Nephron (organoid): ENCODE results near the gene COPZ1.

Source experiments
- H3K27ac Mint-ChIP-seq, 3 experiments: 2 replicates each; pipeline ENCODE4 v1.8.0; 2020; ENCODE audit warnings: mixed read lengths in 3 of 3, mild to moderate bottlenecking in 2 of 3, moderate library complexity in 1 of 3
- H3K27me3 Mint-ChIP-seq: 2 replicates; pipeline ENCODE4 v1.8.0; 2021; ENCODE audit warnings: low read depth, mild to moderate bottlenecking, moderate library complexity, mixed read lengths
- H3K36me3 Mint-ChIP-seq: 2 replicates; pipeline ENCODE4 v1.8.0; 2020; ENCODE audit warnings: low read depth, mixed read lengths
- H3K4me1 Mint-ChIP-seq: 2 replicates; pipeline ENCODE4 v1.8.0; 2020; ENCODE audit warnings: mixed read lengths
- H3K4me3 Mint-ChIP-seq, 3 experiments: 2 replicates each; pipeline ENCODE4 v1.8.0; 2020; ENCODE audit warnings: mild to moderate bottlenecking in 3 of 3, mixed read lengths in 3 of 3, moderate library complexity in 2 of 3
- H3K9me3 Mint-ChIP-seq: 2 replicates; pipeline ENCODE4 v1.8.0; 2020; ENCODE audit warnings: mixed read lengths
- CTCF ChIP-seq, 3 experiments: fragments of 200-600 bp; sonication (generic); IDR thresholded peaks; one replicate each; pipeline ENCODE4 v1.5.0; 2021; ENCODE audit warnings: antibody characterized with exemption in 3 of 3; ENCODE audit not compliant: unreplicated experiment in 3 of 3

Gene COPZ1

GRCh38 chr12:54373649-54374561 is 49.0 kb downstream of the COPZ1 start:
- no peak for TF ChIP-seq CTCF (IDR thresholded peaks at IDR 0.05; ENCODE audit: unreplicated experiment in 3 of 3)
- H3K27ac Mint-ChIP-seq, result peak overlapping the region; percentile 10 to 86 (median 67)
- H3K36me3 Mint-ChIP-seq, result peaks cover 7% of the 10 kb centered on the region
- H3K27me3 Mint-ChIP-seq, result peaks cover 6% of the 10 kb centered on the region
- H3K4me1 Mint-ChIP-seq, result peaks cover 74% of the 10 kb centered on the region
- H3K4me3 Mint-ChIP-seq, result no peak overlapping the region
- H3K9me3 Mint-ChIP-seq, result no peaks in the 10 kb centered on the region

- Mint-ChIP-seq H3K9me3 (no peaks in the 10 kb centered on the region), H3K4me3 (peak overlapping the region in 2 of 3 experiments; percentile 4 to 37), H3K27ac (peak overlapping the region; percentile 49 to 88 (median 86)), H3K27me3 (peaks cover 6% of the 10 kb centered on the region), H3K4me1 (peaks cover 72% of the 10 kb centered on the region), H3K36me3 (peaks cover 7% of the 10 kb centered on the region)
- no peak for TF ChIP-seq CTCF (IDR thresholded peaks at IDR 0.05; ENCODE audit: unreplicated experiment in 3 of 3)
Observed at GRCh38 chr12:54374562-54375258, 49.8 kb downstream of the COPZ1 start.

- Mint-ChIP-seq H3K27me3 (peaks cover 6% of the 10 kb centered on the region), H3K27ac (peak overlapping the region; percentile 49 to 88 (median 86)), H3K4me1 (peaks cover 75% of the 10 kb centered on the region), H3K4me3 (peak overlapping the region in 1 of 3 experiments; percentile 4), H3K36me3 (peaks cover 7% of the 10 kb centered on the region), H3K9me3 (no peaks in the 10 kb centered on the region)
- no peak for TF ChIP-seq CTCF (IDR thresholded peaks at IDR 0.05; ENCODE audit: unreplicated experiment in 3 of 3)
Observed at GRCh38 chr12:54375259-54375579, 50.3 kb downstream of the COPZ1 start.

- Mint-ChIP-seq H3K27ac (peak overlapping the region in 2 of 3 experiments; percentile 51 to 60), H3K9me3 (no peaks in the 10 kb centered on the region)
- no peak for TF ChIP-seq CTCF (IDR thresholded peaks at IDR 0.05; ENCODE audit: unreplicated experiment in 3 of 3)
Observed at GRCh38 chr12:54376596-54376995, 51.7 kb downstream of the COPZ1 start.

GRCh38 chr12:54377007-54377406 is 52.1 kb downstream of the COPZ1 start:
- Mint-ChIP-seq H3K4me1 (peaks cover 62% of the 10 kb centered on the region), H3K27ac (peak overlapping the region in 2 of 3 experiments; percentile 51 to 60), H3K9me3 (no peaks in the 10 kb centered on the region), H3K27me3 (peaks cover 6% of the 10 kb centered on the region), H3K4me3 (peak overlapping the region; percentile 70 to 89 (median 73)), H3K36me3 (peaks cover 7% of the 10 kb centered on the region)
- TF ChIP-seq CTCF (IDR thresholded peaks at IDR 0.05; ENCODE audit: unreplicated experiment in 3 of 3), result no peak

More at GRCh38 chr12:54376596-54376995, 51.7 kb downstream of the COPZ1 start:
- Mint-ChIP-seq H3K27me3 (peaks cover 6% of the 10 kb centered on the region), H3K4me3 (peak overlapping the region; percentile 70 to 89 (median 73)), H3K36me3 (peaks cover 7% of the 10 kb centered on the region), H3K4me1 (peaks cover 66% of the 10 kb centered on the region)
